ENCODE results near the gene RARG. TPM values are rescaled to one million over a fixed set of nuclear protein-coding genes. Genes with fewer than 3 reads are reported as not detected.

Gene RARG
- total RNA-seq, 1 donor from 2014 or later: 18.0 TPM

GRCh38 chr12:53224061-53224896 is 7.7 kb downstream of the RARG start:
- DNase-seq (ENCODE audit: low spot score): no peak

GRCh38 chr12:53223389-53224060 is 8.5 kb downstream of the RARG start:
- DNase-seq (ENCODE audit: low spot score): no peak

- no peak for DNase-seq (ENCODE audit: low spot score)
Measured at GRCh38 chr12:53222806-53223261, 9.2 kb downstream of the RARG start.

- DNase-seq (ENCODE audit: low spot score): no peak
Measured at GRCh38 chr12:53222170-53222721, 9.8 kb downstream of the RARG start.

DNA sequence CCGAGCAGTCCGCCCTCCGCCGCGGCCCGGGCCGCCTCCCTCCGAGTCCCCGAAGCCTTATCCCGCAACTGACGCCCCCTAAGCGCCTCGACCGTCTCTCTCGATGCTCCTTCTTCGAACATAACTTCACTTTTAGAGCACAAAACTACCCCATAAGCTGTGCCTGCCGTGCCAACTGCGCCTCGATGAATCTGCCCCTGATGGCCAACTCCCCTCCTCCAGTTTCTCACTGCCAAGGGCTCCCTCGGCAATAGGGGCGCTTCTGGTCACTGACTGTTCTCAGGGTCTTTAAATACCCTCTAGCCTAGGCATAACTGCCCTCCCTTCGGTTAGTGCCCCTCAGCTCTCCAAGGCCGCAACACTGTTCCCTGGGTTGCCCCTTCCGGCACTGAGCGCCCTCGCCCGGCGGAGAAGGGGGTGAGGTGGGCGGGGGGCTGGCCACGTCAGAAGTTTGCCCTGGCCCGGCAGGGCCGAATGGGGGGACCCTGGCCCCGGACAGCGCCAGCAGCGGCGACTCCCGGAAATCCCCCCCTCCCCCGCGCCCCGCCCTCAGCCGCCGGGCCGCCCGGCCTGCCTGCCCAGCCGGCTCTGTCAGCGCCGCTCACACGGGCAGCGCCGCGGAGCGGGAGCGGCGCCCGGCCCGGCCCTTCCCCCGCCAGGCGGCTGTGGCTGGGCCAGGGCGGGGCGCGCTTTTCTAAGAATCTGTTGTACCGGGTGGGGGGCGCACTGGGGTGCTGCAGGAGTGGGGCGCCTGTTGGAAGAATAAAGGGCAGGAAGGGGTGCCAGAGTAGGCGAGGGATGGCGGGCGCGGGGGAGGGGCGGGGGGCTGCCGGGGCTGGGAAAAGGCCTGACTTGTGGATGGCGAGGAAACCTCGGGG is 10.6 kb downstream of the RARG start:
- DNase-seq (ENCODE audit: low spot score): peak; percentile 93

DNA sequence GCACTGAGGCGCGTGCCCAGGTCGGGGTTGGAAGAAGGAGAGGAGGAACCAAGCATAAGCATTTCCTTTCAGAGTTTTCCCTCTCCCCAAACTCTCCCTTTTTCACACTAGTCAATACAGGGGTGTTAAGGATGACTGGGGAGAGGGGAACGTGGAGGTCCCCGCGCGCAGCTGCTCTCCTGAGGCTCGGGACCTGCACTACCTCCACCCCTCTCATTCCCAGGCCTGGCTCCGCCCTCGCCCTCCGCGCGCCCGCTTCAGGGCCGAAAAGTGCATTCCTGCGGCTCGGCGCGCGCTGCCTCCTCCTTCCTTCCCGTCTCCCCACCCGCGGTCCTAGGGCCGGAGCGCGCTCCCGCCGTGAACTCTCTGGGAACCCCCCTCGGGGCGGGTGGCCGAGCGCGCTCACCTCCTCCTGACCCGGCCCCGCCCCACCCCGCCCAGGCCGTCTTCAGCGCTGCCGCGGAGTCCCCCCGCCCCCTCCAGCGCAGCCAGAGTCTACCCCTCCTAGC is 11.3 kb downstream of the RARG start:
- peak; percentile 95 for DNase-seq (ENCODE audit: low spot score)

DNA sequence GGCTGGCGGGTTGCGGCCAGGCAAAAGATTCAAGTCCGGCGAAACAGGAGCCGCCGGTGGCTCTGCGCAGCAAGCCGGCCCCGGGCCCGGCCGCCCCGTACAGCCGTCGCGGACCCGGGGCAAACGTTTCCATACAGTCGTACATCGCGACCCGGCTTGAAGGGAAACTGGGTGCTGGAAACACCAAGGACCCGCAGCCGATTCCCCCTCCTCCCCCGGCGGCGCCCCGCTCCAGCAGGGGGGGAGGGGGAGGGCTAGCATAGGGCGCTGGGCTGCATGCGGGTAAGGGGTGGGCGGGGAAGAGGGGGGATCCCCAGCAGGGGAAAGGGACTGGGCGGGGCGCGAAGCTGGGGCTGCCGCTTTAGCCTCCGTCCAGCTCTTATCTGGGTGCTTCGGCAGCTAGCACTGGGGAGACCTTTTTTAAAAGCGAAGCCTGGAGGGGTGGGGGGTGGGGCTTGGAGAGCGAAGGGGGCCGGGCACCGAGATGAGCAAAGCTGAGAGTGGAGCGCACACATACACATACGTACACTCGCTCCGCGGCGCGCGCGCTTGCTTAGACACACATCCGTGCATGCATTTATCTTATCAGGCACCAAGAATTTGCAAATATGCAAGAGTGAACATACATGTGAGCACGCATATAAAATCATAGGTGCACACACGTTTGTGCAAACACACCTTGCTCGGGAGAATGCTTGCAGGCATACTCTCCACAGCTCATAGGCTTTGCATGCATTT is 11.9 kb downstream of the RARG start:
- DNase-seq (ENCODE audit: low spot score): no peak

DNA sequence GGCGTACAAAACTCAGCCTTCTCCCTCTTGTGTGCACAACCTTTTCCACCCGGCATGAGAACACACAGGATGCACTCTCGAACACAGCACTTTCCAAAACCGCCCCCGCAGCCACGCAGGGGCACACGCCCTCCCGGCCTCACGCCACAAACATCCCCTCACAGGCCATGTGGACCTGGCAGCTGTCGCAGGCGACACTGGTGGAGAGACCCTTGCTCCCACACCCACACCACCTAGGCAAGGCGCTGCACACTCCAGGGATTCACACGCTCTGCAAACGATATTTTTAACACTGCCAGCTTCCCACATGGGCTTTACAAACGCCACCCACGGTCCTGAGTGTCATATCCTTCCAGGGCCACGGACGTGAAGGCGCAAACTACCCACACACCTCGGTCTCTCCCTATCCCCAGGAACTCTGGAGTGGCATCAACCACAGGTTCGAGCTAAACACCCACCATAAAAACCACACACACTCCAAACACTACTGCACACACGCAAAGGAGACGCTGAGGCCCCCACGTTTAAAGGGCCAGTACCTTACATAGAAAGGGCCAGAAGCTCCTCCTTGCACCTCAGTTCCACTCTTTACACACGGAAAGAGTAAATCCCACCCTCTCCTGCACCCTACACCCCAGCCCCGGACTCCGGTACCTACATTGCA is 12.6 kb downstream of the RARG start:
- DNase-seq (ENCODE audit: low spot score): no peak

DNA sequence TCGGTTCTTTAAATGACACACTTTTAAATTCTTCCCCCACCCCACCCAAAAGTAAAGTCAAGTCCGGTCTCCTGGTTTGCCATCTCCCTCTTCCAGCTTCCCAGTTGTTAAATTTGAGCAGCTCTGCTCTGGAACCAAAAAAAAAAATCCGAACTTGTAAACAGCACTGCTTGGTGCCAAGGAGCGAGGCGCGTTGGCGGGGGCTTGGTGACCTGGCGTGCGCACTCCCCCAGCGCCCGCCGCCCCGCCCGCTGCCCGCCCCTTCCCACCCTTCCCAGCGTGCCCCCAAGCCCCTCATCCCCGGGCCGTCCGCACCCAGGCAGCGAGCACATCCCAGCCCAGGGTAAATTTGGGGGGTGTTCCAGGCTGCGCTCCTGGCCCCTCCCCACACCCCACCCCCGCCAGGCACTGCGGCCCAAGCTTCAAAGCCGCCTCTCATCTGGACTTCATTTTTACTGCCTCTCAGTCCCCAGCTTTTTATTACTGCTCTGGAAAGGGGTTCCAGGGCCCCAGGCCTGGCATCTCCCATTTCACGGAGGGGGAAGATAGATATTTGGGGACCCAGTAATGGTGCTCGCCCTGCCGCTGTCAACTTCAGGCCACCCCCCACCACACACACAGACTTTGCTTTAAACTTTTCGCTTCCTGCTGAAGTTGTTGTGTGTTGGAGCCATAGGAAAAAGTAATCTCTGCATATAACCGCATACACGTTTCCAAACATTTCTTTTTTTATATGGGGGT is 13.3 kb downstream of the RARG start:
- DNase-seq (ENCODE audit: low spot score): no peak

GRCh38 chr12:53217931-53218307 is 14.1 kb downstream of the RARG start:
- DNase-seq (ENCODE audit: low spot score): no peak

GRCh38 chr12:53217051-53217930 is 14.7 kb downstream of the RARG start:
- no peak for DNase-seq (ENCODE audit: low spot score)

- no peak for DNase-seq (ENCODE audit: low spot score)
Measured at GRCh38 chr12:53215497-53215896, 16.5 kb downstream of the RARG start.

- no peak for DNase-seq (ENCODE audit: low spot score)
Measured at GRCh38 chr12:53214687-53215455, 17.1 kb downstream of the RARG start.

DNA sequence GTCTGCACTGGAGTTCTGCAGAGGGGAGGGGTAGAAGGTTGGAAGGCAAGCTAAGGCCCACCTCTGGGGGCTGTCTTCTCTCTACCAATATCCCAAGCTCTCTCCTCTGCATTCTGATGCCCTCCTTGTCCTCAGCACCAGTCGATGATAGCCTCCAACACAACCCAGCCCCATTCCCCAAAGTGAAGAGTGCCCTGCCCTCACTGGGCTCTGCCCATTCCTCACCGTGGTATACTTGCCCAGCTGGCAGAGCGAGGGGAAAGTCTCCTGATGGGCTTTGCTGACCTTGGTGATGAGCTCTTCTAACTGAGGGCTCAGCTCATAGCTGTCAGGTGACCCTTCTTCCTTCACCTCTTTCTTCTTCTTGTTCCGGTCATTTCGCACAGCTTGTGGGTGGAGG is 17.8 kb downstream of the RARG start:
- no peak for DNase-seq (ENCODE audit: low spot score)

DNA sequence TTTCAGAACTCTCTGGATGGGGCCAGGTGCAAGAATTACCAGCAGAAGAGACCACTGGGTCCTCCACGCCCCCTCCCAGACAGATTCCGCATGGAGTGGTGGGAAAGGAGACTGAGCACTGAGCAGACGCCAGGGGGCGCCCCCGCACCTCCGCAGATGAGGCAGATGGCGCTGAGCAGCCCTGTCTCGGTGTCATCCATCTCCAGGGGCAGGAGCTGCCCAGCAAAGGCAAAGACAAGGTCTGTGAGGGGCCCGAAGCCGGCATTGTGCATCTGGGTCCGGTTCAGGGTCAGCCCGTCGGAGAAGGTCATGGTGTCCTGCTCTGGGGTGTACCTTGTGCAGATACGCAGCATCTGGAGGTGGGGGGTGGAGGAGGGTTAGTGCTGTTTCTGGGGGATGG is 18.7 kb downstream of the RARG start:
- DNase-seq (ENCODE audit: low spot score): no peak

- no peak for DNase-seq (ENCODE audit: low spot score)
Measured at GRCh38 chr12:53212931-53213330, 19.1 kb downstream of the RARG start.

Measured in mesenteric fat pad (tissue), 1 donor.